ENCODE results near the gene GNA12.
A peak's percentile ranks its signal among the peaks of the same experiment; 100 is the strongest.
"Not testable (repeated sequence)": the region's sequence is repeated elsewhere in the genome, so short reads cannot be mapped to it uniquely, and the experiment has no call there.

The GNA12 gene

DNA sequence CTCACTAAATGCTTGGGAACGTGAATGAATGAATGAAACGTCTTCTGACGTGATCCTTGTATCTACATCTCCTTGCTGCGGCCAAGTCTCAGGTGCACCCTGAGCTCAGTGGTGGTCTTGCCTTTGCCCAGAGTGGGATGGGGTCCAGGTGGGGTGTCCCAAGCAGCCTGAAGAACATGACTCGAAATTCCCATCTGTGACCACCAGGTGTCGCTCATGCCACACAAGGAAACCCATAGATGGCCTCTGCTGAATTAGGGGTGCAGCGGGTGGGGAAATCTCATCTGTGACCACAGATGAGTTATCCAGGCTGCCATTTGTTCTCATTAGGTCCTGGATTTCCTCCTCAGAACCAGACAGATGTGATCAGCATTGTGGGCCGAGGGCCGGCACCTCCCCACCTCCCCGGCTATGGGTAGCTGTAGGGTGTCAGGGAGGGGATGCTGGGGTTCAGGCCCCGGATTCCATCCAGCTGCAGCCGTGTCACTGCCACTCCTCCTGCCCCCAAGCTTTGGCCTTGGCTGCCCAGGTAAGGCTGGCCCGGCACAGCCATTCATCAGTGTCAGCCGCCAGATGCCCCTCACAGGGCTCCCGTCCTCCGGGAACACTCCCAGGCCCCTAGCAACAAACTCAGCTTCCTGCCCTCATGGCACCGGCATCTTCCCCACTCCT is 21.0 kb upstream of the GNA12 start:
- peak; percentile 58 for DNase-seq (ENCODE audit: low read depth)

DNA sequence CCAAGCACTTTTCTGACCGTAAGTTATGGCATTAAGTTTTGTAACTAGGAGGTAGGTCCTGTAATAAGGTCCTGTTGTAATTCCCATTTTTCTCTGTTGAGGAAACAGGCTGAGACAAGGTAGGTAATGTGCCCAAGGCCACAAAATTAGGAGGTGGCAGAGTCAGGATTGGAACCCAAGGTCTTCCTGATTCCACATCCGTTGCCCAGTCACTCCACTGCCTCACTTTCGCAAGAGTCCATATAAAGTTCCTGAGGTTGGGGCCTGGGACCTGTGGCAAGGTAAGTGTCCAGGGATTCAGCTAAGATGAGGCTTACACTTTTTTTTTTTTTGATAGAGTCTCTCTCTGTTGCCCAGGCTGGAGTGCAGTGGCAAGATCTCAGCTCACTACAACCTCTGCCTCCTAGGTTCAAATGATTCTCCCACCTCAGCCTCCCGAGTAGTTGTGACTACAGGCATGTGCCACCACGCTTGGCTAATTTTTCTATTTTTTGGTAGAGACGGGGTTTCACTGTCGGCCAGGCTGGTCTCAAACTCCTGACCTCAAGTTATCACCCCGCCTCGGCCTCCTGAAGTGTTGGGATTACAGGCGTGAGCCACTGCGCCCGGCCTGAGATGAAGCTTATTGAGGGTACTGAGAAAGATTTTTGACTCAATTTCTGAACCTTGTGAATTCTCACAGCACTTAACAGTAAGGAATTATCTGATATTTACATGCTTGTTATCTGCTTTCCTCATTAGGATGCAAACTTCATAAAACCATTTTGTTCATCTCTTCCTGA is 20.3 kb upstream of the GNA12 start:
- no peak for DNase-seq (ENCODE audit: low read depth)

DNA sequence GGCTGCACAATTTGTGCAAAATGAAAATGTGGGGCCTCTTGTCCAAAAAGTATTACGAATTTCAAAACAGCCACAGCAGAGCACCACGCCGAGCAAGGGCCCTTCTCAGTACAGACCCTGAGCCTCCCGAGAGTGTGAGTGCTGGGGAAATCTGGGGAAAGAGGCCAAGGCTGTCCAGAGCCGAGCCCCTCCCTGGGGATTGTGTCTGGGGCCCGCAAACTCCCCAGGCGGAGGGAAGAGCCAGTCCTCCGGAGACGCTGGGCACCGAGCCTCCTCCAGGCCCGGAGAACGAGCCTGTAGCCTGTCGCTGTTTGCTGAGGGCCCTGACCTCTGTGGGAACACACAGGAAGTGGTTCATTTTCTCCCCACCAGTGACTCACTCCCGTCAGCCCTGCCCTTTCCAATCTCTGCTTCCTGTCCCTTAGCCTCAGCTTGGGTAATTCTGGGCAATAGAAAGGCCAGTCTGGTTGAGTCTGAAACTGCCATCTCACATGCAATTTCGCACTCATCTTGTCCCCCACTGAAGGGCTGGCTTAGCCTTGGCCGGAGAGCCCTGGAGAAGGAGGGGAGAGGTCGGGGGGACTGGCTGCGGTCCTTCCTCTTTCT is 19.5 kb upstream of the GNA12 start:
- DNase-seq (ENCODE audit: low read depth), result peak; percentile 97

DNA sequence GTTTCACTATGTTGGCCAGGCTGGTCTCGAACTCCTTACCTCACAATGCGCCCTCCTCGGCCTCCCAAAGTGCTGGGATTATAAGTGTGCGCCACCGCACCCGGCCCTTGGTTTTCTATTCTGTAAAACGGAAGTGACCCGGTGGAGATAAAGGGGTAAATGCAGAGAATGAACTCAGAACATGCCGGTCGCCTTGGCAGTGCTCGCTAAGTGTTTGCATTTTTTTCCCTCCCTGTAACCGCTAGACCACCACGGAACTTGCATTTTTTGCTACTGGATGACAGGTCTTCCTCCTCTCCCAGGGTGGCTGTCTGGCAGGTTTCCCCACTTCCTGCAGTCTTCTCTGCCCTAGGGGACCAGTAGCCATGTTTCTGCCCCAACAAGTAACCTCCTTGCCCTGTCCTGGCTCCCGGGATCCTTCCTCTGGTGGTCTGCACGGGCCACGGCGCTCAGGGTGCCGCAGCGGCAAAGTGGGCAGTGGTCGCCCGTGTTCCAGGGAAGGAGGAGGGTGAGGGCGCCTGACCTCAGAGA is 18.8 kb upstream of the GNA12 start:
- peak; percentile 4 for DNase-seq (ENCODE audit: low read depth)

DNA sequence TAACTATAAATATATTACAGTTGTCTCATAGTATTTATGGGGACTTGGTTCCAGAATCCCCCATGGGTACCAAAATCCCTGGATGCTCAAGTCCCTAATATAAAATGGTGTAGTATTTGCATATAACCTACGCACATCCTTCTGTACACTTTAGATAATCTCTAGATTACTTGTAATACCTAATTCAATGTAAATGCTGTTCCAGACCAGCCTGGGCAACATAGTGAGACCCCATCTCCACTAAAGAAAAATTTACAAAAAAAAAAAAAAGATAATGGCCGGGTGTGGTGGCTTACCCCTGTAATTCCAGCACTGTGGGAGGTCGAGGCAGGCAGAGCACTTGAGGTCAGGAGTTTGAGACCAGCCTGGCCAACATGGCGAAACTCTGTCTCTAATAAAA is 17.4 kb upstream of the GNA12 start:
- DNase-seq (ENCODE audit: low read depth), result no peak

DNA sequence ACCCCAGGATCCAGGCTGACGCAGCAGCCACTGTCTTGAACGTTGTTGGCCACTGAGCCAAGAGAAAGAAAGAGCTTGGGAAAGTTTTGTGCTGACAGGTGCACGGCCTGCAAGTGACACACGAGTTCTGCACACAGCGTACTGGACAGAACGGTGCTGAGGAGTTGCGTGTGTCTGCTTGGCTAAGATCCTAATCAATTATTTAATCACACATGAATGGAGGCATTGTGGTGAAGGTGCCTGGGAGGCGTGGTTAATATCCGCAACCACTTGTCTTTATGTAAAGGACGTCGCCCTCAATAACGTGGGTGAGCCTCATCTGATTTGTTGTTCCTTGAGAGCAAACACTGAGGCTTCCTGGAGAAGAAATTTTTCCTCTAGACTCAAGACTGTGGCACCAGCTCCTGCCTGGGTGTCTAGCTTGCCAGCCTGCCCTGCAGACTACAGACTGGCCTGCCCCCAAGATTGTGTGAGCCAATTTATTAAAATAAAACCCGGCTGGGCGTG is 16.6 kb upstream of the GNA12 start:
- no peak for DNase-seq (ENCODE audit: low read depth)

DNA sequence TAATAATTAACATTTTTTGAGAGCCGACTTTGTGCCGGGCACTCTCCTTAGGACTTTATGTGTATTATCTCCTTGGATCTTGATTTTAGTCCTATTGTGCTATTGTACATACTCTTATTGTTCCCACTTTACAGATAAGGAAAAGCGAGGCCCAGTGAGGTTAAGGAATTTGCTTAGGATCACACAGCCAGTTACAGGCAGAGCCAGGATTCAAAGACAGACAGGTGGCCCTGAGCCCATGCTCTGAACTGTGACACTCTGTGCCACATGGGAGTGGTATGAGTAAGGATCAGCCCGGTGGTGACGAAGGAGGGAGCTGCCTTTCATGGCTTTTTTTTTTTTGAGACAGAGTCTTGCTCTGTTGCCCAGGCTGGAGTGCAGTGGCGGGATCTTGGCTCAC is 15.8 kb upstream of the GNA12 start:
- DNase-seq (ENCODE audit: low read depth), result no peak

DNA sequence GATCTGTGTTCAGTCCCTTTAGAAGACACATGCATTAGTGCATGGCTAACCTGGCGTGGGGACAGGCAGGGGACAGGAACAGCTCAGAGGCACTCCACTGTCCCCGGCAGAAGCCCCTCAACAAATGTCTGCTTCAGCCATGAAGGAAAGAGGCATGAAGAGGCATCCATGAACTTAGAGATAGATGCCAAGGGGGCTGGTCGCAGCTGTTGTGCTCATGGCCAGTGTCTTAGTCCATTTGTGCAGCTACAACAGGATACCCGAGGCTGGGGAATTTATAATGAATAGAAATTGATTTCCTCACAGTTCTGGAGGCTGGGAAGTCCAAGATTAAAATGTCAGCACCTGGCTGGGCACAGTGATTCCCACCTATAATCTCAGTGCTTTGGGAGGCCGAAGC is 14.5 kb upstream of the GNA12 start:
- no peak for DNase-seq (ENCODE audit: low read depth)

DNA sequence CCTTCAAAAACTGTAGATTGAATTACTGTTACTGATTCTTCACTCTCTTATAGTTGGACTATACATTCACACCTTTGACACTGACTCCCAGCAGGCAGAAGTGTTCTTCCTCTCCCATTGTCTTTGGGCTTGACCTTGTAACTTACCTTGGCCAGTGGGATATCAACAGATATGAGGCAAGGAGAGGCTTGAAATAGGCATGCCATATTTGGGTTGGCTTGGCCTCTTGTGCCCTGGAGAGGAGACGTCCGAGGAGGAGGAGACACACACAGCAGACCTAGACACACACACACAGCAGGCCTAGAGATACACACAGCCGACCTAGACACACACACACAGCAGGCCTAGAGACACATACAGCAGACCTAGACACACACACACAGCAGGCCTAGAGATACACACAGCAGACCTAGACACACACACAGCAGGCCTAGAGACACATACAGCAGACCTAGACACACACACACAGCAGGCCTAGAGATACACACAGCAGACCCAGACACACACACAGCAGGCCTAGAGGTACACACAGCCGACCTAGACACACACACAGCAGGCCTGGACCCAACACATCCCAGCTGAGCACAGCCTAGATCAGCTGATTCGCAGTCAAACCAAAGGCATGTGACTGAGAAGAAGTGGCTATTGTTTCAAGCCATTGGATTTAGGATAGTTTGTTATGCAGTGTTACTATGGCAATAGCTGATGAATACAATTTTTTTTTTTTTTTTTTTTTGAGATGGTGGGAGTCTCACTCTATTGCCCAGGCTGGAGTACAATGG is 12.5 kb upstream of the GNA12 start:
- DNase-seq (ENCODE audit: low read depth), result no peak

DNA sequence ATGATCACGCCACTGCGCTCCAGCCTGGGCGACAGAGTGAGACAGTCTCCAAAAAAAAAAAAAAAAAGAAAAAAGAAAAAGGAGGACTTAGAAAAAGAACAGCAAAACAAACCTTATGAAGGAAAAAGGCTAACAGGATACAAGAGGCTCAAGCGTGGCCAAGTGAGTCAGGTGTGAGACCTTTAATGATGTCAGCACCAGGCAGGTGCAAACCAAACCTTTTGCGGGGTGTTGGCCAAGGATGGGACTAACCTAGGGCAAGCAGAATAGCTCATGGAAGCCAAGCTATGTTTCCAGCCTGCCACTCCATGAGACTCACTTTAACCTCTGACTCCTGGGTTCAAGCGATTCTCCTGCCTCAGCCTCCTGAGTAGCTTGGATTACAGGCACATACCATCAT is 11.3 kb upstream of the GNA12 start:
- DNase-seq (ENCODE audit: low read depth), result no peak

DNA sequence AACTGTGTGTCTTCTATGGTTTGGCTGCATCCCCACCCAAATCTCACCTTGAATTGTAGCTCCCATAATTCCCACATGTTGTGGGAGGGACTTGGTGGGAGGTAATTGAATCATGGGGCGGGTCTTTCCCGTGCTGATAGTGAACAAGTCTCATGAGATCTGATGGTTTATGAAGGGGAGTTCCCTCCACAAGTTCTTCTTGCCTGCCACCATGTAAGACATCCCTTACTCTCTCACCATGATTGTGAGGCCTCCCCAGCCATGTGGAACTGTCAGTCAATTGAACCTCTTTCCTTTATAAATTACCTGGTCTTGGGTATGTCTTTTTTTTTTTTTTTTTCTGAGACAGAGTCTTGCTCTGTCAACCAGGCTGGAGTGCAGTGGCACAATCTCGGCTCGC is 9.4 kb upstream of the GNA12 start:
- not testable (repeated sequence) for DNase-seq (ENCODE audit: low read depth)

DNA sequence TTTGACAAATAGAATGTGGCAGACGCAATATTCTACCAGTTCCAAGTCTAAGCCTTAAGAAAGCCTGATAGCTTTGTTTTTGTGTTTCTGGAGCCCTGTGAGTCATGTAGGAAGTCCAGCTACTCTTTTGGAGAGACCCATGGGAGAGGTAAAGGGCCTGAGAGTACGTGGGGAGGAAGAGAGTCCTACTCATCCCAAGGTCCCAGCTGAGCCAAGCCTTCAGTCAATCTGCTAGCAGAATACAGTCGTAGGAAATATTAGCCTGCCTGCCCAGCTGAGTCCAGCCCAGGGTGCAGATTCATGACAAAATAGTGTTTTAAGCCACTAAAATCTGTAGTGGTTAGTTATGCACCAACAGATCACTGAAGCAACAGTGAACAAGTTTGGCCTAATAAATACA is 9.0 kb upstream of the GNA12 start:
- DNase-seq (ENCODE audit: low read depth), result no peak

DNA sequence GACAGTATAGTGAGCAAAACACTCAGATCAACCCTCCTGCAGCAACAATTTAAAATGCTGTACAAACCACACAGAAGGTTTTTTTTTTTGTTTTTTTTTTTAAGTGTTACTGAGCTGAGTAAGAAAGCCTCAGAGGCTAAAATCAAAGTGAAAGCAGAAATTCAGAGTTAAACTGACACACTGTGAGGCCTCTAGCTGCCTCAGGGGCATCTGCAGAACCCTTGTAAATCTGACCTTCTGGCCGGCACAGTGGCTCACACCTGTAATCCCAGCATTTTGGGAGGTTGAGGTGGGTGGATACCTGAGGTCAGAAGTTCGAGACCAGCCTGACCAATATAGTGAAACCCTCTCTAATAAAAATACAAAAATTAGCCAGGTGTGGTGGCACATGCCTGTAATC is 7.4 kb upstream of the GNA12 start:
- no peak for DNase-seq (ENCODE audit: low read depth)

DNA sequence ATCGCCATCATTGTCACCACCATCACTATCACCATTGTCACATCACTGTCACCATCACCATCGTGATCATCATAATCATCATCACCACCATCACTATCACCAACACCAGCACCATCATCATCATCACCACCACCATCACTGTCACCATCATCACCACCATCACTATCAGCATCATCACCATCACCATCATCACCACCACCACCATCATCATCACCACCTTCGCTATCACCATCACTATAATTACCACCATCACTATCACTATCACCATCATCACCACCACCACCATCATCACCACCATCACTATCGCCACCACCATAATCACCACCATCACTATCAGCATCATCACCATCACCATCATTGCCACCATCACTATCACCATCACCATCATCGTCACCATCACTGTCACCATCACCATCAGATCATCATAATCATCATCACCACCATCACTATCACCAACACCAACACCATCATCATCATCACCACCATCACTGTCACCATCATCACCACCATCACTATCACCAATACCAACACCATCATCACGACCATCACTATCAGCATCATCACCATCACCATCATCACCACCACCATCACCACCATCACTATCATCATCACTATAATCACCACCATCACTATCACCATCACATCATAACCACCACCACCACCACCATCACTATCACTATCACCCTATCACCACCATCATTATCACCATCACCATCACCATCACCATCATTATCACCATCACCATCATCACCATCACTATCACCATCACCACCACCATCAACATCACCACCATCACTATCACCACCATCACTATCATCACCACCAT is 6.0 kb upstream of the GNA12 start:
- no peak for DNase-seq (ENCODE audit: low read depth)

DNA sequence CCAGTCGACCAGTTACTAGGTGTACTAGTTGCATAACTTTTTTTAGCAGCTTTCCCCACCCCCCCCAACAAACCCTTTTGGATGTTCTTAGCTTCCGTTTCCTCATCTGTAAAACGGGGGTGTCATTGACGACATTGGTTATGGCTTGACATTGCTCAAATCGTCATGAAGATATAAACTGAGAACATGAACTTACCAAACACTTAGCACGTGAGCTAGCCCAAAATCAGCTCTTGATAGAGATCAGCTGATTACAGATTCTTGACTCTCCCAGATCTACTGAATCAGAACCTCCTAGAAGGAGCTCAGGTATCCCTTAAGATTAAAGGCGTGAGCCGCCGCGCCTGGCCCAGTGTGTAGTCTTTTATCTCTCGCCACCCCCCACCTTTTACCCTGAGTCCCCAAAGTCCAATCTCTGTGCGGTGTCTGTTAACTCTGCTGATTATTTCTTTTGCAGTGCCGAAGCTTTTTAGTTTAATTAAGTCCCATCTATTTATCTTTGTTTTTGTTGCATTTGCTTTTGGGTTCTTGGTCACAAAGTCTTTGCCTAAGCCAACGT is 1.0 kb upstream of the GNA12 start:
- no peak for DNase-seq (ENCODE audit: low read depth)

DNA sequence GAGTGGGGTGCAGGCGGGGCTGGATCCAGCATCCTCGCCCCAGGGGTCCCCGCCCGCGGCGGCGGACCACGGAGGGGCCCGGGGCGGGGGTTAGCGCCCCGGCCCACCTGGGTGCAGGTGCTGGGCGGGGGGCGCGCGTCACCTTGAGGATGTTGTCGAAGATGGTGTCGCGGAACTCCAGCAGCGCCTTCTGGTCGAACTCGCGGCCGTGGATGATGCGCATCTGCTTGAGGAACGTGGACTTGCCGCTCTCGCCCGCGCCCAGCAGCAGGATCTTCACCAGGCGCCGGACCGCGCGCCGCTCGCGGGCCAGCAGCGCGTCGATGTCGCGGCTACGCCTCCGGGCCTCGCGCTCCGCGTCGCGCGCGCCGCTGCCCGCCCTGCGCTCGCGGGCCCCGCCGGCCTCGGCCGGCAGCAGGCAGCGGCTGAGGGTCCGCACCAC is 376 bp downstream of the GNA12 start:
- peak; percentile 31 for DNase-seq (ENCODE audit: low read depth)

DNA sequence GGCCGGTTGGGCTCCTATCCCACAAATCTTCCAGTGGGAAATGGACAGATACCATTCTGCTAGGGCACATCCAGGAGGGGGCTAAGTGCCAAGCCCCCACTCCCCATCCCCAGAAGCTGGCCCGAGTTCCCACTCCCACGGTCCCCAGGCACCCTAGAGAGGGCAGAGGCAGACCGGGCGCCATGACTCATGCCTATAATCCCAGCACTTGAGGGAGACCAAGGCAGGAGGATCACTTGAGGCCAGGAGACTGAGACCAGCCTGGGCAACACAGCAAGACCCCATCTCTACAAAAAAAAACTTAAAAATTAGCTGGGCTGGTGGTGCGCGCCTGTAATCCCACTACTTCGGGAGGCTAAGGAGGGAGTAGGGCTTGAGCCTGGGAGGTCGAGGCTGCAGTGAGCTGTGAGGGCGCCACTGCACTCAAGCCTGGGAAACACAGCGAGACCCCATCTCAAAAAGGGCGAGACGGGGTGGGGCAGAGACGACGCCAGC is 870 bp downstream of the GNA12 start:
- no peak for DNase-seq (ENCODE audit: low read depth)

DNA sequence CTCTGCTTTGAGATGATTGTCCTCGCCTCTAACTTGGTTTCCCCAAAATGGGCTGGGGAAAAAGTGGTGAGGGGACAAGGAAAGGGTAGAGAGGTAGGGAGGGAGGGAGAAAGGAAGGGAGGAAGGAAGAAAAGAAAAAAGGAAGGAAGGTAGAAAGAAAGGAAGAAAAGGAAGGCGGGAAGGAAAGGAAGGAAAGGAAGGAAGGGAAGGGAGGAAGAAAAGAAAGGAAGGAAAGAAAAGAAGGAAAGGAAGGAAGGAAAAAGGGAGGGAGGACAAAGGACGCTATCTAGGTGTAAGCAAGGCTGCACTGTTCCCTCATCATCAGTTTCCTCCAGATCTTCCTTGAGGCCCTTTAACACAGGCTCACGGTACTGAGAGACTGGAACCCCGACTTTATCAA is 2.2 kb downstream of the GNA12 start:
- no peak for DNase-seq (ENCODE audit: low read depth)

DNA sequence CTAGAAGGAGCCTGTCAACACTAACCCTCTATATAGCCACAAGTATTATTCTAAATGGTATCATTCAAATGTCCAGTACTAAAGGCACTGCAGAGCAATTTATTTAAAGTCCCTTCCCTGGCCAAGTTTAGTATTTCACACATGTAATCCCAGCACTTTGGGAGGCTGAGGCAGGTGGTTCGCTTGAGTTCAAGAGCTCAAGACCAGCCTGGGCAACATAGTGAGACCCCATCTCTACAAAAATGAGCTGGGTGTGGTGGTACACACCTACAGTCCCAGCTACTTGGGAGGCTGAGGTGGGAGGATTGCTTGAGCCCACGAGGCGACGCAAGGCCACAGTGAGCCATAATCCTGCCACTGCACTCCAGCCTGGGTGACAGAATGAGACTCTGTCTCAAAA is 3.6 kb downstream of the GNA12 start:
- DNase-seq (ENCODE audit: low read depth), result no peak

DNA sequence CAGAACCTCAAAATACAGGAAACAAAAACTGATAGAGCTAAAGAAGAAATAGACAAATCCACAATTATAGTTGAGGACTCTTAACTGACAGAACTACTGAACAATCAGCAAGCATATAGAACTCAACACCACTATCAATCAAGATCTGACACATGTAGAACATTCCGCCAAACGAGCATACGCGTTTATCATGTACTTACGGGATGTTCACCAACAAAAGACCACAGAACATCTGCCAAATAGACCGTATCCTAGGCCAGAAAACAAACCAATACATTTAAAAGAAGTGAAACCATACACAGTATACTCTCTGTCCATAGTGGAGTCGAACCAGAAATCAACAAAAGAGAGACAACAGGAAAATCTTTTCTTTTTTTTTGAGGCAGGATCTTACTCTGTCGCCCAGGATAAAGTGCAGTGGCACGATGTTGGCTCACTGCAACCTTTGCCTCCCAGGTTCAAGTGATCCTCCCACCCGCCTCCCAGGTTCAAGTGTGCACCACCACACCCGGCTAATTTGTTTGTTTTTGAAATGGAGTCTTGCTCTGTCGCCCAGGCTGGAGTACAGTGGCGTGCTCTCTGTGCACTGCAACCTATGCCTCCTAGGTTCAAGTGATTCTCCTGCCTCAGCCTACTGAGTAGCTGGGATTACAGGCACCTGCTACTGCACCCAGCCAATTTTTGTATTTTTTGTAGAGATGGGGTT is 5.1 kb downstream of the GNA12 start:
- DNase-seq (ENCODE audit: low read depth), result no peak
